Measurements from ENCODE around the gene PDHX.

PDHX gene

GRCh38 chr11:35031867-35032266, 115.4 kb downstream of the PDHX start:
- Histone ChIP-seq H3K36me3 (ENCODE audit: insufficient read depth, low read length) (no peaks in the 10 kb centered on the region), H3K9me3 (ENCODE audit: low read depth, low read length) (no peaks in the 10 kb centered on the region), H3K4me3 (no peak overlapping the region), H3K27ac (no peak overlapping the region), H3K9ac (ENCODE audit: insufficient read length) (no peak overlapping the region)
- no peak for DNase-seq (ENCODE audit: low read depth, low spot score)
- TF ChIP-seq POLR2AphosphoS5 (IDR thresholded peaks at IDR 0.05; ENCODE audit: borderline replicate concordance, low read depth, low read length) (no peak), EZH2 (IDR thresholded peaks at IDR 0.05) (no peak), FOXP2 (optimal IDR thresholded peaks at IDR 0.05; ENCODE audit: control extremely low read depth, extremely low read length, insufficient read depth) (no peak)

GRCh38 chr11:35033011-35033410, 116.6 kb downstream of the PDHX start:
- Histone ChIP-seq H3K36me3 (ENCODE audit: insufficient read depth, low read length) (no peaks in the 10 kb centered on the region), H3K27ac (no peak overlapping the region), H3K9ac (ENCODE audit: insufficient read length) (no peak overlapping the region), H3K9me3 (ENCODE audit: low read depth, low read length) (no peaks in the 10 kb centered on the region), H3K4me3 (no peak overlapping the region)
- no peak for DNase-seq (ENCODE audit: low read depth, low spot score)
- no peak for TF ChIP-seq FOXP2 (optimal IDR thresholded peaks at IDR 0.05; ENCODE audit: control extremely low read depth, extremely low read length, insufficient read depth)
- TF ChIP-seq POLR2AphosphoS5 (IDR thresholded peaks at IDR 0.05; ENCODE audit: borderline replicate concordance, low read depth, low read length): no peak
- TF ChIP-seq EZH2 (IDR thresholded peaks at IDR 0.05): no peak

GRCh38 chr11:35034401-35034800, 118.0 kb downstream of the PDHX start:
- H3K27ac ChIP-seq: no peak overlapping the region
- no peak for DNase-seq (ENCODE audit: low read depth, low spot score)
- H3K9me3 ChIP-seq (ENCODE audit: low read depth, low read length): no peaks in the 10 kb centered on the region
- no peaks in the 10 kb centered on the region for H3K36me3 ChIP-seq (ENCODE audit: insufficient read depth, low read length)
- no peak overlapping the region for H3K9ac ChIP-seq (ENCODE audit: insufficient read length)
- no peak overlapping the region for H3K4me3 ChIP-seq
- TF ChIP-seq POLR2AphosphoS5 (IDR thresholded peaks at IDR 0.05; ENCODE audit: borderline replicate concordance, low read depth, low read length): no peak
- TF ChIP-seq FOXP2 (optimal IDR thresholded peaks at IDR 0.05; ENCODE audit: control extremely low read depth, extremely low read length, insufficient read depth): no peak
- TF ChIP-seq EZH2 (IDR thresholded peaks at IDR 0.05): no peak

GRCh38 chr11:35035894-35036408, 119.5 kb downstream of the PDHX start:
- Histone ChIP-seq H3K9ac (ENCODE audit: insufficient read length) (no peak overlapping the region), H3K36me3 (ENCODE audit: insufficient read depth, low read length) (no peaks in the 10 kb centered on the region), H3K9me3 (ENCODE audit: low read depth, low read length) (no peaks in the 10 kb centered on the region), H3K4me3 (no peak overlapping the region), H3K27ac (no peak overlapping the region)
- no peak for TF ChIP-seq FOXP2 (optimal IDR thresholded peaks at IDR 0.05; ENCODE audit: control extremely low read depth, extremely low read length, insufficient read depth)
- TF ChIP-seq EZH2 (IDR thresholded peaks at IDR 0.05): no peak
- no peak for TF ChIP-seq POLR2AphosphoS5 (IDR thresholded peaks at IDR 0.05; ENCODE audit: borderline replicate concordance, low read depth, low read length)
- DNase-seq (ENCODE audit: low read depth, low spot score): peak; percentile 66

GRCh38 chr11:35036639-35037038, 120.2 kb downstream of the PDHX start:
- Histone ChIP-seq H3K27ac (no peak overlapping the region), H3K9ac (ENCODE audit: insufficient read length) (no peak overlapping the region)
- DNase-seq (ENCODE audit: low read depth, low spot score): no peak

GRCh38 chr11:35038211-35038928, 122.0 kb downstream of the PDHX start:
- TF ChIP-seq EZH2 (IDR thresholded peaks at IDR 0.05) (no peak), POLR2AphosphoS5 (IDR thresholded peaks at IDR 0.05; ENCODE audit: borderline replicate concordance, low read depth, low read length) (no peak), FOXP2 (optimal IDR thresholded peaks at IDR 0.05; ENCODE audit: control extremely low read depth, extremely low read length, insufficient read depth) (no peak)
- Histone ChIP-seq H3K4me3 (no peak overlapping the region), H3K36me3 (ENCODE audit: insufficient read depth, low read length) (no peaks in the 10 kb centered on the region), H3K9me3 (ENCODE audit: low read depth, low read length) (no peaks in the 10 kb centered on the region), H3K9ac (ENCODE audit: insufficient read length) (no peak overlapping the region), H3K27ac (no peak overlapping the region)
- DNase-seq (ENCODE audit: low read depth, low spot score): no peak

More at GRCh38 chr11:35036639-35037038, 120.2 kb downstream of the PDHX start:
- TF ChIP-seq POLR2AphosphoS5 (IDR thresholded peaks at IDR 0.05; ENCODE audit: borderline replicate concordance, low read depth, low read length) (no peak), EZH2 (IDR thresholded peaks at IDR 0.05) (no peak), FOXP2 (optimal IDR thresholded peaks at IDR 0.05; ENCODE audit: control extremely low read depth, extremely low read length, insufficient read depth) (no peak)
- Histone ChIP-seq H3K9me3 (ENCODE audit: low read depth, low read length) (no peaks in the 10 kb centered on the region), H3K36me3 (ENCODE audit: insufficient read depth, low read length) (no peaks in the 10 kb centered on the region), H3K4me3 (no peak overlapping the region)

- TF ChIP-seq POLR2AphosphoS5 (IDR thresholded peaks at IDR 0.05; ENCODE audit: borderline replicate concordance, low read depth, low read length) (no peak), FOXP2 (optimal IDR thresholded peaks at IDR 0.05; ENCODE audit: control extremely low read depth, extremely low read length, insufficient read depth) (no peak), EZH2 (IDR thresholded peaks at IDR 0.05) (no peak)
- Histone ChIP-seq H3K36me3 (ENCODE audit: insufficient read depth, low read length) (no peaks in the 10 kb centered on the region), H3K27ac (no peak overlapping the region), H3K9me3 (ENCODE audit: low read depth, low read length) (no peaks in the 10 kb centered on the region), H3K4me3 (no peak overlapping the region), H3K9ac (ENCODE audit: insufficient read length) (no peak overlapping the region)
- DNase-seq (ENCODE audit: low read depth, low spot score): no peak
These were observed 122.7 kb downstream of the PDHX start for GRCh38 chr11:35039076-35039475.

GRCh38 chr11:35040221-35040942, 124.0 kb downstream of the PDHX start:
- no peak for DNase-seq (ENCODE audit: low read depth, low spot score)
- no peak overlapping the region for H3K27ac ChIP-seq
- no peak overlapping the region for H3K4me3 ChIP-seq
- no peak overlapping the region for H3K9ac ChIP-seq (ENCODE audit: insufficient read length)
- H3K36me3 ChIP-seq (ENCODE audit: insufficient read depth, low read length): no peaks in the 10 kb centered on the region
- H3K9me3 ChIP-seq (ENCODE audit: low read depth, low read length): no peaks in the 10 kb centered on the region
- TF ChIP-seq EZH2 (IDR thresholded peaks at IDR 0.05): no peak

Measured in SK-N-MC (cell line).